OCI-LY3 (cell line): Measurements from ENCODE around the gene ZBTB16.

Experiments used
- H2AFZ ChIP-seq: fragments of 200-600, 300-600 bp; shearing (Covaris generic); 2 replicates; pipeline ENCODE4 v1.6.0; 2014; ENCODE audit warnings: antibody characterized with exemption, low read depth, low read length
- H3K27ac ChIP-seq: fragments of 200-600, 300-600 bp; sonication (generic); 2 replicates; pipeline ENCODE4 v1.5.1; 2014; ENCODE audit warnings: mild to moderate bottlenecking, low read length, moderate library complexity, mixed read lengths
- H3K27me3 ChIP-seq: fragments of 200-600, 300-600 bp; sonication (generic); 2 replicates; pipeline ENCODE4 v1.6.1; 2014; ENCODE audit warnings: low read depth, low read length, mixed read lengths
- H3K36me3 ChIP-seq: fragments of 200-600, 300-600 bp; sonication (generic); replicated peaks from 2 replicates; pipeline ENCODE3; 2014; ENCODE audit warnings: low read depth, low read length, mixed read lengths
- H3K4me1 ChIP-seq: fragments of 300-600, 200-600 bp; sonication (generic); 2 replicates; pipeline ENCODE4 v1.6.1; 2014; ENCODE audit warnings: low read length, mixed read lengths
- H3K4me2 ChIP-seq: fragments of 200-600, 300-600 bp; sonication (generic); 2 replicates; pipeline ENCODE4 v1.6.1; 2014; ENCODE audit warnings: low read length, mixed read lengths
- H3K4me3 ChIP-seq: fragments of 300-600, 200-600 bp; sonication (generic); 2 replicates; pipeline ENCODE4 v1.5.1; 2014; ENCODE audit warnings: antibody characterized with exemption, mild to moderate bottlenecking, low read length, moderate library complexity
- H3K79me2 ChIP-seq: fragments of 300-600, 200-600 bp; shearing (Covaris generic); 2 replicates; pipeline ENCODE4 v1.6.1; 2014; ENCODE audit warnings: mild to moderate bottlenecking, low read length, mixed read lengths
- H3K9ac ChIP-seq: fragments of 300-600, 200-600 bp; shearing (Covaris generic); 2 replicates; pipeline ENCODE4 v1.6.0; 2014; ENCODE audit warnings: mild to moderate bottlenecking, low read length, moderate library complexity
- H3K9me3 ChIP-seq: fragments of 200-600, 300-600 bp; shearing (Covaris generic); 2 replicates; pipeline ENCODE4 v1.6.1; 2014; ENCODE audit warnings: low read length, mixed read lengths; ENCODE audit not compliant: insufficient read depth
- H4K20me1 ChIP-seq: fragments of 200-600, 300-600 bp; sonication (generic); 2 replicates; pipeline ENCODE4 v1.6.1; 2016; ENCODE audit warnings: low read length, mixed read lengths; ENCODE audit not compliant: insufficient read depth
- EZH2phosphoT487 ChIP-seq: fragments of 200-600 bp; shearing (Covaris generic); IDR thresholded peaks from 2 replicates; pipeline ENCODE4 v1.6.1; 2018; ENCODE audit warnings: antibody characterized with exemption, mixed run types, low read depth
- TF ChIP-seq, protein P1 (sequence below): fragments of 200-600, 300-600 bp; sonication (generic); IDR thresholded peaks from 2 replicates; pipeline ENCODE4 v1.5.1; 2014; ENCODE audit warnings: antibody characterized with exemption, low read length, low read depth

The ZBTB16 gene

DNA sequence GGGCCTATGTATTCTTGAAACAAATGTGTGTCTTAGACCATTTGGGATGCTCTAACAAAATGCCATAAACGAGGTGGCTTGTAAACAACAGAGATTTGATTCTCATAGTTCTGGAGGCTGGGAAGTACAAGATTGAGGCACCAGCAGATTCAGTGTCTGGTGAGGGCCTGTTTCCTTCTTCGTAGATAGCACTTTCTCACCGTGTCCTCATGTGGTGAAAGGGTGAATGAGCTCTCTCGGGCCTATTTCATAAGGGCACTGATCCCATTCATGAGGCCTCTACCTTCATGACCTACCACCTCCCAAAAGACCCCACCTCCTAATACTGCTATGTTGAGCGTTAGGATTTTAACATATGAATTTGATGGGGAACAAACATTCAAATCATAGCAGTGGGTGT lies 230.3 kb downstream of the ZBTB16 start:
- no peaks in the 10 kb centered on the region for H3K4me1 ChIP-seq
- H4K20me1 ChIP-seq, result no peaks in the 10 kb centered on the region
- H3K27ac ChIP-seq, result no peak overlapping the region

DNA sequence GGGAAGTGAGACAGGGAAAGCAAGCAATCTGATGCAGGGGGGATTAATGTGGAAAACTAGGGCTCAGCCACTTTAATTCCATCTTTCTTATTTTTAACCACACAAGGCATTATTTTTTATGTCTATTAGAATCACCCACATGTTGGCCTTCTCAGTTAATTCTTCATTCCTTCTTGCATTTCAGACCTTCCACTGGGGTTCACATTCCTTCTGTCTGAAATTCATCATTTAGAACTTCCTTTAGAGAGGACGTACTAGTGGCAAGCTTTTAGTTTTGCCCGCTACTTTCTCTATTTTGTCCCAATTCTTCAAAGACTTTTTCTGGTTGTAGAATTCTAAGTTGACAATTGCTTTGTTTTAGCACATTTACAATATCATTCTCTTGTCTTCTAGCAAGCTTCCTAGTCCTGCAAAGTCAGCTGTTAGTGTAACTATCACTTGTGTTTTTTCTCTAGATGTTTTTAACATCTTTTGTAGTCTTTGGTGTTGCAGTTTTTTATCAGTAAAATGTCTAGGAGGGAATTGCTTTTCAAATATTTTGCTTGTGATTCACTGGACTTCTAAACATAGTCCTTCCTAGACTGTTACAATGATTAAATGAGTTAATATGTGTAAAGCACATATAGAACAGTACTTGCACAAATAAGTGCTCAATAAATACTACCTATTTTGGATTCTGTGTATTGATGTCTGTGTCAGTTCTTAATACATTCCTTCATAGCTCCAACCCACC lies 231.2 kb downstream of the ZBTB16 start:
- H3K4me1 ChIP-seq, result no peaks in the 10 kb centered on the region
- H3K9me3 ChIP-seq, result no peaks in the 10 kb centered on the region
- H3K4me2 ChIP-seq, result no peak overlapping the region
- no peaks in the 10 kb centered on the region for H4K20me1 ChIP-seq
- no peak overlapping the region for H2AFZ ChIP-seq
- H3K79me2 ChIP-seq, result no peaks in the 10 kb centered on the region
- no peak for TF ChIP-seq EZH2phosphoT487
- TF ChIP-seq, protein P1, sequence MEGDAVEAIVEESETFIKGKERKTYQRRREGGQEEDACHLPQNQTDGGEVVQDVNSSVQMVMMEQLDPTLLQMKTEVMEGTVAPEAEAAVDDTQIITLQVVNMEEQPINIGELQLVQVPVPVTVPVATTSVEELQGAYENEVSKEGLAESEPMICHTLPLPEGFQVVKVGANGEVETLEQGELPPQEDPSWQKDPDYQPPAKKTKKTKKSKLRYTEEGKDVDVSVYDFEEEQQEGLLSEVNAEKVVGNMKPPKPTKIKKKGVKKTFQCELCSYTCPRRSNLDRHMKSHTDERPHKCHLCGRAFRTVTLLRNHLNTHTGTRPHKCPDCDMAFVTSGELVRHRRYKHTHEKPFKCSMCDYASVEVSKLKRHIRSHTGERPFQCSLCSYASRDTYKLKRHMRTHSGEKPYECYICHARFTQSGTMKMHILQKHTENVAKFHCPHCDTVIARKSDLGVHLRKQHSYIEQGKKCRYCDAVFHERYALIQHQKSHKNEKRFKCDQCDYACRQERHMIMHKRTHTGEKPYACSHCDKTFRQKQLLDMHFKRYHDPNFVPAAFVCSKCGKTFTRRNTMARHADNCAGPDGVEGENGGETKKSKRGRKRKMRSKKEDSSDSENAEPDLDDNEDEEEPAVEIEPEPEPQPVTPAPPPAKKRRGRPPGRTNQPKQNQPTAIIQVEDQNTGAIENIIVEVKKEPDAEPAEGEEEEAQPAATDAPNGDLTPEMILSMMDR, result no peak
- no peaks in the 10 kb centered on the region for H3K36me3 ChIP-seq
- no peak overlapping the region for H3K9ac ChIP-seq
- no peak overlapping the region for H3K27ac ChIP-seq
- no peak overlapping the region for H3K4me3 ChIP-seq
- H3K27me3 ChIP-seq, result peaks cover 36% of the 10 kb centered on the region

More for the DNA sequence above, 230.3 kb downstream of the ZBTB16 start:
- H3K9me3 ChIP-seq, result no peaks in the 10 kb centered on the region
- TF ChIP-seq EZH2phosphoT487, result no peak
- TF ChIP-seq, protein P1, result no peak
- no peaks in the 10 kb centered on the region for H3K79me2 ChIP-seq
- H2AFZ ChIP-seq, result no peak overlapping the region
- no peak overlapping the region for H3K9ac ChIP-seq
- peaks cover 32% of the 10 kb centered on the region for H3K27me3 ChIP-seq
- H3K4me2 ChIP-seq, result no peak overlapping the region
- H3K36me3 ChIP-seq, result no peaks in the 10 kb centered on the region
- no peak overlapping the region for H3K4me3 ChIP-seq

DNA sequence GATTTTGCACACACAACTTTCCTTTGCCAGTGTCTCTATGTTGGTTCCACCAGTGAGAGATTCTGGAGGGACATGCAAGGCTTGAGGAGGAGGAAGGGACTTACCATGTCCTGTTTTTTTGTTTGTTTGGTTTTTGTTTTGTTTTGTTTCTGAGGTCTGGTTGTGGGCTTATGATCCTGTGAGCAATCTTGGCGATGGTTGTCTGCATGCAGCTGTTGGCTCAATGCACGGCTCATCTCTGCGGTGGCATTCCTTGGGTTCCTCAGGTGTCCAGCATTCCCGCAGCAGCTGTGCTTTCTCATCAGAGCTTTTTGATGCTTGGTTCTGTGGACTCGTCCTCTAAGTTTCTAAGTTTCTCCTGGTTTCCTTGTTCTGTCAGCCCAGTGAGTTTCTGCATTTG lies 231.9 kb downstream of the ZBTB16 start:
- Histone ChIP-seq H2AFZ (no peak overlapping the region), H3K4me3 (no peak overlapping the region), H3K27me3 (peaks cover 36% of the 10 kb centered on the region), H3K9me3 (no peaks in the 10 kb centered on the region), H3K79me2 (no peaks in the 10 kb centered on the region), H3K36me3 (no peaks in the 10 kb centered on the region), H3K9ac (no peak overlapping the region), H3K4me1 (no peaks in the 10 kb centered on the region), H3K4me2 (no peak overlapping the region), H4K20me1 (no peaks in the 10 kb centered on the region), H3K27ac (no peak overlapping the region)
- TF ChIP-seq, protein P1, result no peak
- TF ChIP-seq EZH2phosphoT487, result no peak

DNA sequence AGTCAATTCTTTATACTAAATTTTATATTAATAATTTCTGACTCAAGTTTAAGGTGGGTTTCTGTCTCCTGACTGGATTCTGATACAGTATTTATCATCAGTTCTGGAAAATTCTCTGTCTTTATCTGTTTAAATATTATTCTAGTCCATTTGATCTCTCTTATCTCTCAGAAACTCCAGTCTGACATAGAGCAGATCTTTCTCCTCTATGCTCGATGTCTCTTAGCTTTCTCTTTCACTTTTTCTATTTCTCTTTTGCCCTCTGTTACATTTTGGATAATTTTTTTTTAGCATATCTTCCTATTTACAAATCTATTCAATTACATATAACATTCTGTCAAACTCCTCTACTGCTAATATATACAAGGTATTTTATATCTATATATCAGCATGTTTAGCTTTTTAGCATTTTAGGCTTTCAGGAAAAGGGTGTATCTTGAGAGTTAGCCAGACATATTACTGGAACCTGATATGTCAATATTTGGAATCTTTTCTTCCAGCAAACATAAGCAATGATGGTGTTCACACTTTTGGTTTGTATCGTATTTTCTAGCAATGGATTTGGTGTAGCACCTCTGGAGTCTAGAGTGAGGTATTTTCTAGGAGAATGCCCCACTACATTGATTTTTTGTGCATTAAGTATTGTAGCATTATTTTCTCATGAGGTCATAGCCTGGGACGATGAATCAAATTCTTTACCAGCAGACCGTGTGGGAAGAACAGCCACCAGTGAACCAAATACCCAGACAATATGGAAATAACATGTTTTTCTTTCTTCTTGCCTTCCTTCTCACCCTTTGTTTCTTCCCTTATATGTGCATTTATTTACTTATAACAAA lies 232.6 kb downstream of the ZBTB16 start:
- H4K20me1 ChIP-seq, result no peaks in the 10 kb centered on the region
- H3K27ac ChIP-seq, result no peak overlapping the region
- H3K4me2 ChIP-seq, result no peak overlapping the region
- H3K27me3 ChIP-seq, result peaks cover 36% of the 10 kb centered on the region
- H3K4me1 ChIP-seq, result no peaks in the 10 kb centered on the region
- no peaks in the 10 kb centered on the region for H3K9me3 ChIP-seq
- no peak overlapping the region for H3K4me3 ChIP-seq
- no peaks in the 10 kb centered on the region for H3K36me3 ChIP-seq
- H3K79me2 ChIP-seq, result no peaks in the 10 kb centered on the region
- H3K9ac ChIP-seq, result no peak overlapping the region
- TF ChIP-seq, protein P1, result no peak
- no peak for TF ChIP-seq EZH2phosphoT487
- H2AFZ ChIP-seq, result no peak overlapping the region
